HepG2 (cell line): ENCODE data around the gene SLCO3A1.

ENCODE experiments used
- CHD4 ChIP-seq: fragments of 200-600 bp; sonication (generic); IDR thresholded peaks from 2 replicates; pipeline ENCODE4 v1.7.0; 2017; ENCODE audit warnings: mild to moderate bottlenecking, low read length, borderline replicate concordance
- CTCF ChIP-seq: sonication (generic); formaldehyde crosslinking; IDR thresholded peaks from 2 replicates; pipeline ENCODE4 v1.5.0; 2020; ENCODE audit warnings: mild to moderate bottlenecking, missing genetic modification reagents, moderate library complexity
- E2F2 ChIP-seq: sonication (generic); formaldehyde crosslinking; IDR thresholded peaks from 2 replicates; pipeline ENCODE4 v1.4.0; 2020; ENCODE audit warnings: missing genetic modification reagents, borderline replicate concordance
- GATA4 ChIP-seq: sonication (generic); IDR thresholded peaks from 2 replicates; pipeline ENCODE4 v1.6.1; 2016; ENCODE audit warnings: antibody characterized with exemption, low read depth, borderline replicate concordance
- IKZF1 ChIP-seq: fragments of 450-650 bp; IDR thresholded peaks from 2 replicates; pipeline ENCODE4 v1.7.1; 2016
- NR2C2 ChIP-seq: sonication (generic); formaldehyde crosslinking; IDR thresholded peaks from 2 replicates; pipeline ENCODE4 v1.4.0; 2020; ENCODE audit warnings: missing genetic modification reagents, mild to moderate bottlenecking, moderate library complexity, borderline replicate concordance
- RXRA ChIP-seq: sonication (generic); formaldehyde crosslinking; IDR thresholded peaks from 2 replicates; pipeline ENCODE4 v1.5.1; 2020; ENCODE audit warnings: missing genetic modification reagents
- TAF1 ChIP-seq: sonication (generic); formaldehyde crosslinking; IDR thresholded peaks from 2 replicates; pipeline ENCODE4 v1.4.0; 2020; ENCODE audit warnings: missing genetic modification reagents
- TCF7 ChIP-seq: sonication (generic); IDR thresholded peaks from 2 replicates; pipeline ENCODE4 v1.6.1; 2016; ENCODE audit warnings: antibody characterized with exemption, low read depth
- ZNF777 ChIP-seq: sonication (generic); formaldehyde crosslinking; IDR thresholded peaks from 2 replicates; pipeline ENCODE4 v1.4.0; 2020; ENCODE audit warnings: missing genetic modification reagents

- TF ChIP-seq E2F2 (CRISPR knock-in tag) = no peak
- no peak for TF ChIP-seq TAF1 (CRISPR knock-in tag)
- no peak for TF ChIP-seq ZNF777
- no peak for TF ChIP-seq CTCF (CRISPR knock-in tag)
- TF ChIP-seq GATA4 = no peak
- no peak for TF ChIP-seq CHD4
- TF ChIP-seq NR2C2 (CRISPR knock-in tag) = no peak
- TF ChIP-seq IKZF1 = no peak
- no peak for TF ChIP-seq RXRA (CRISPR knock-in tag)
- TF ChIP-seq TCF7 = no peak
Observed at GRCh38 chr15:92033314-92033713, 179.8 kb downstream of the SLCO3A1 start.
